Measurements from ENCODE around the gene CMKLR1.

CMKLR1 gene

DNA sequence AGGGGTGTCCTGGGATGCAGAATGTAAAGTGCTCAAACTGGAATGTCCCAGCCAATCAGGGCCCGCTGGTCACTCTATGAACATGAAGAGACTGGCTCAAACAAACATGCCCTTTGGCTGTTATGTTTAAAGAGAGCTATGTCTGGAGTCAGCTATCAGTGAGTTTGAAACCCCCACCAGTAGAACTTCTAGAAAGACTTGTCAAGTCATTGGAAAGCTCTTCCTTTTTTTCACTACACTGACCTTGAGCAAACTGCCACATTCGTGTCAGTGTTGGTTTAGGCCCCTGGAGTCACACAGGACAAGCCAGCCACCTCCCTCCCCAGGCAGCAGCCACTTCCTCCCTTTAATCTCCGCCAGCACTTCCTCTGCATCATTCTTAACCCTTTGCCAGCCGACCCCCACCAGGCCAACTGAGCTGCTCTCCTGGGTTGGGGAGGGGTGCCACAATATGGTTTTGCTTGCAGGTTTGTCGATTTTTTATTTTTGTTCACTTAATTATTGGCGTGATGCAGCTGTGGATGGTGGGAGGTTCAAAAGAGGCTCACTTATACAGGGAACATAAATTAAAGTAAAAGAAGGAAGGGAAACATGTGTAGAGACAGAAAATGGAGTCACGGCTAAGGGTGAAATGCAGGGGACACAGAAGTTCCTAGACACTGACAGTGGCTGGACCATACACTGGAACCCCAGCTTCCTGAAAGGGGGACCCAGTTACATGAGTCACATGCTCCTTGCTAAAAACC, 25.3 kb downstream of the CMKLR1 start:
- DNase-seq = peak; percentile 54 to 71

DNA sequence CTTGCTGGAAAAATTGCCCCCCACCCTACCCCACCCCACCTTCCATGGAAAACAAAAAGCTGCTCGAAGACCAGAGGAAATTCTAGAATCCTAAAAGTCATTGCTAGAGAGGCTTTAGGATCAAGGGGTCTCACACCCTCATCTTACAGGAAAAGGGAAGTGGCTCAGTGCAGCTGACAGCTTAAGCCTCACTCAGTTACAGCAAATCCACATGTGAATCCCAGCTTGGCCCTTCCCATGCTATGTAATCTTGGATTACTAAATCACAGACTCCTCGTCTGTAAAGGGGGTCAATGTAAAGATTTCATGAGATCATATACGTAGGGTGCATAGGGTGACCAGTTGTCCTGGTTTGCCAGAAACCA, 25.9 kb downstream of the CMKLR1 start:
- no peak for DNase-seq

DNA sequence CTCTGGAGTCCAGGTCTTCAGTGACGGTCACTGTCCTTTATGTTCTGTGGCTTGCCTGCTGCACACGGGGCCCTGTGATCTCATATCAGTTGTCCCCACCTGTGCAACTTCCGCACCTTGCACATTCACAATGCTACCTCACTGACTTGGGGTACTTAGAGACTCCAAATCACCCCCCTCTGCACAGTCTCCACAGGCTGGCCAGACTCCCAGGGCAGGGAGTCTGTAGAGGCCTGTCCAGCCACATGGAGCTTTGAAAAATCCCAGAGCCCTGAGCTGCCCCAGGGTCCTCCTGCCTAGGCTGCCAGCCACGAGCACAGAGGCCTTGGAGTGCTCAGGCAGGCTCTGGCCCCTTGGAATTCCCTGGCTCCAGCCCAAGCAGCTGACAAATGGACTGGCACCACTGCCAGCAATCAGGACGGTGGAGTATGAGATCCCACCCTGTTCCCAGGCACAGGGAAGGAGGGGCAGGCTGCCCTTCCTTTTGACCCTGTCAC, 26.4 kb downstream of the CMKLR1 start:
- DNase-seq = no peak

GRCh38 chr12:108312073-108312659, 26.9 kb downstream of the CMKLR1 start:
- DNase-seq = no peak

DNA sequence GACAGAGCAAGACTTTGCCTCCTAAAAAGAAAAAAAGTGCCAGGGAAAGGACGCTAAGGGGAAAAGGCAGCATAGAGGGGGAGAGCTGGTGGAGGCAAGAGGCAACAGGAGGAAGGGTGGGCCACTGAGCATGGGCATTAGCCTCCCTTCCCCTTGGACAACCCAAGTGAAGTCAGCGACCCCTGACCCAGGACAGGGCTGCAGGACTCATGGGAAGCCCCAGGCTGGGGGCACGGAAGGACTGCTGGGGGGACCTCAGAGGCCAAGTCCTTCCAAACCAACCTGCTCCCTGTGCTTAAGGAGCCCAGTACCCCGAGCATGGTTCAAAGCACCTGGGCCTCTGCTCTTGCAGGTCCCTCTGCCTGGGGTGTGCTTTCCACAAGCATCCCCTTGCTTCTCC, 27.5 kb downstream of the CMKLR1 start:
- DNase-seq = no peak

DNA sequence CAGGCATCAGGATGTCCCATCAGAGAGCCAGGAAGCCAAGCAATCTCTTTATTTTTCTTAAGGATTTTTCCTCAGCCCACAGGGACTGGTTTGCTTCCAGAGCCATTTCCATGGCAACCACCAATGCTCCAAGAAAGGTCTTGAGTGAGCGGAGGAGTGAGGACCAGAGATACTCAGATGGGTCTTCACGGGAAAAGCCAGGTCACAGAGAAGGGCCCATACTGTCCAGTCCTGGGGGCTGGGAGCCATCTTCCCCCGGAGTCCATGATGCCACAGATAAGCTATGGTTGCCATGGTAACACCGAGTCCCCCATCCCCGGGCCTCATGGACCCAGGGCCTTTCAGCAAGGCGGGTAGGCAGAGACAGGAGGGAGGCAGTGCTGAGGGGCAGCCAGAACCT, 28.6 kb downstream of the CMKLR1 start:
- DNase-seq = no peak

GRCh38 chr12:108309674-108310312, 29.3 kb downstream of the CMKLR1 start:
- no peak for DNase-seq

DNA sequence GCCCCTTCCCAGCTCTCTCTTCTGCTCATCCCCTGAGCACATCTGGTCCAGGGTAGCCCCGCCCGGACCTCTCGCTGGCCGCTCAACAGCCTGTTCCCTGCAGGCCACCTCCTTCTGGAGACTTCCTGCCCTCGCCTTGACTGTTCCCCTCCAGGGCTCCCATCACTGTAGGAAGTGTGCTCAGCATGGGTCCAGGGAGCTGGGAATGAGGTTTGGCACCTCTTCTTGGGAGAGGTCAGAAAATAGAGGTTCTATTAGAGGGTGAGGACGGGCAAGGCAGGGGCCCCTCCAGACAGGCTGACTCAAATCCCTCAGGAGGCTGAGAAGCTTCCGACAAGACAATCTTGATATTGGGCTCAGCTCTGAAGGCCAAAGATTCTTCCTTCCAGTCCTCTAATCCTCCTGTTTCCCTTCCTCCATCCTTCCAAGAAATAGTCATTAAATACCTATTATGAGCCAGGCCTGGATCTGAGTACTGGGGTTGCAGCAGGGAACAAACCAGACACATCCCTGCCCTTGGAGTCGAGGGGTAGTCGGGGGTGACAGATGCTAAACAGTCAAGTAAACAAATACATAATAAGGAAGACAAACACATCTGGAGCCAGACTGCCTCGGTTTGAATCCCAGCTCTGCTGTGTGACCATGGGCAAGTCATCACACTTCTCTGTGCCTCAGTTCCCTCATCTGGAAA, 30.6 kb downstream of the CMKLR1 start:
- DNase-seq = no peak

- DNase-seq = no peak
These were observed 32.1 kb downstream of the CMKLR1 start for GRCh38 chr12:108307006-108307405.

- no peak for DNase-seq
These were observed 32.6 kb downstream of the CMKLR1 start for GRCh38 chr12:108306506-108306905.

- DNase-seq = no peak
These were observed 33.1 kb downstream of the CMKLR1 start for GRCh38 chr12:108305991-108306501.

DNA sequence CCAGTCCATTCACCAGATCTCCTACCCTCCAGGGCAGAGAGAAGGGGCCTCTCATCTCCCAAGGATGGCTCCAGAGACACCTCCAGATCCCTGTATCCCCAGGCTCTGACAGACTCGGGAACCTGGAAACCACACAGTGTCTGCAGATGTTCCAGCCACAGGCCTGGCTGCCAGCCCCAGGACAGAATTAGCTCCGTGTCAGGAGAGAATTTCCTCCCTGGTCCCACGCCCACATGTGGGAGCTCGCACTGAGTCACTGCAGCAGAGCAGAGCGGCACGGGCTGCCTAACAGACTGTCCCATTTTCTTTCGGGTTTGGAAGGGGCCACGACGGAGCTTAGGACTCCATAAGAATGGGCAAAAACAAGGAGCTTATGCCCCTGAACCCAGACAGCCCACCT, 33.6 kb downstream of the CMKLR1 start:
- peak in 1 of 2 donors; percentile 27 for DNase-seq

- DNase-seq = no peak
These were observed 34.5 kb downstream of the CMKLR1 start for GRCh38 chr12:108304633-108305032.

DNA sequence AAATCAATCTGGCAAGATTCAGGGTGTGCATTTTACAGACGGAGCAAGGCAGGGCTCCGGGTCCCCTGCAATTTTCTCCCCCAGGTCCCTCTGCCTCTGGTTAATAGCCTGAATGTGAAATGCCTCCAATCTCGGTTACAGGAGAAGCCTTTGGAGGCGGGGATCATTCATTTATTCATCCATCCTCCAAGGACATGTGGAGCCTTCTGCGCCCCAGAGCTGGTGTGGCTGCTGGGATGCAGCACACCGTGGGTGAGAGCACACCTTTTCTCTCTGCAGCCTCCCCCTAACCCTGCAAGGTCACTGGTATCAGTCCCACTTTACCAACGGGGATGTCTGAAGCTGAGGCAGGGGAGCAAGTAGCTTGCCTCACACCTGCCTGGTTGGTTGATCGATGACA, 35.4 kb downstream of the CMKLR1 start:
- DNase-seq = no peak

- DNase-seq = no peak
These were observed 36.5 kb downstream of the CMKLR1 start for GRCh38 chr12:108302403-108303311.

DNA sequence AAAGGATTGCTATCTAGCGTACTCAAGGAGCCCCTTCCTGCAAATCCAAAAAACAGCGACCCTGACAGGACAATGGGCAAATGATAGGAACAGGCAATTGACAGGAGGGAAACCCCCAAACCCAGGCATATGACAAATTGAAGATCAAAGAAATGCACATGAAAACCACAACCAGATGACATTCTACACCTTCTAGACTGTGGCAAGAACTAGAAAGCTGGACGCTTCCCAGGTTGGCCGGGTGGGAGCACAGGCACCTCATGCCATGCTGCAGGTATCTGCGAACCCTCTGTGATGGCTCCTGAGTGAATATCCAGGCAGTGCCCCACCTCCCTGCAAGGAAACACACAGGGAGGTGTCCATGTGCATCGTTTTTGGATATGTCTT, 37.1 kb downstream of the CMKLR1 start:
- DNase-seq = no peak

DNA sequence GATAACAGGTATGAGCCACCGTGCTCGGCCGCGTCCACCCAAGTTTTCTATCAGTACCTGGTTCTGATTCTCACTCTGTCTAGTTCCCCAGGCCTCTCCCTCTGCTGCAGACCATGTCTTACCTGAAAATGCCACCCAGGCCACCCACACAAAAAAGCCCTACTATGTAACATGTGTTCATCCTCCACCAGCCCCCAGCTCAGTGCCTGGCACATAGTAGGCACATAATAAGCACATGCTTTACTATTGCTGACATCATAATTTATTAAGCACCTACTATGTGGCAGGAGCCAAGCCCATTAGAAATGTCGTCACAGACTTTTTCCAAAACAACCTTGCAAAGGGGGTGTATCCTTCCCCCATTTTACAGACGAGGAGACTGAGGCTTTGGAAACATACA, 37.8 kb downstream of the CMKLR1 start:
- no peak for DNase-seq

- no peak for DNase-seq
These were observed 39.0 kb downstream of the CMKLR1 start for GRCh38 chr12:108299980-108300696.

DNA sequence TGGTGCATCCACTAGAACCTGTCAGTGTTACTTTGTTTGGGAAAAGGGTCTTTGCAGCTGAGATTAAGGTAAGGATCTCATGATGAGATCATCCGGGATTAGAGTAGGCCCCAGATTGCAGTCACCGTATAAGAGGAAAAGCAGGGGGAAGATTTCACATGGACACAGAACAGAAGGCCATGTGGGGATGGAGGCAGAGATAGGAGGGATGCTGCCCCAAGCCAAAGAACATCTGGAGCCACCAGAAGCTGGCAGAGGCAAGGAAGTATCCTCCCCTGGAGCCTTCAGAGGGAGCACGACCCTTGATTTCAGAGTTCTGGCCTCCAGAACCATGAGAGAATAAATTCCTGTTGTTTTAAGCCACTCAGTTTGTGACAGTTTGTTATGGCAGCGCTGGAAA, 39.6 kb downstream of the CMKLR1 start:
- no peak for DNase-seq

DNA sequence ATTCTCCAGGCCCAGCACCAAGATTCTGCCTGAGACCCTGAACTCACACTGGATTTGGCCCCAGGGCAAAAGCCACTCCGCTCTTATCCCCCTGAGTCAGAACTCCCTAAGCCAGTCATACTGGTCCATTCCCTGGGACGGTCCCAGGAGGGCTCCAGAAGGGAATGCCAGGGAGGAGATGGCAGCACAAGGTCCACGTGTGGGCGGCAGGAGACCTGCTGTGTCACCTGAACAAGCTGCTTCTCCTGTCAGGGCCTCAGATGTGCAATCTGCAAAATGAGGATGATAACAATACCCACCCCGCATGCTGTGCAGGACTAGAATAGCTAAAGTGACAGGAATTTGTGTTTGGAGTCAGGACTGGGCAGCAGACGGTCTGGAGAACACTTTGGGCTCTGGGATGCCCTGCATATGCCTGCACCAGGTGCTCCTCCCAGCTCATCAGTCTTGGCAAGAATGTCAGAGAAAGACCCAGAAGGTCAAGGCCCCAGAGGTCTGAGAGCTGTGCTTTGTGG, 40.3 kb downstream of the CMKLR1 start:
- no peak for DNase-seq
